ENCODE measurements around the gene AMH.
"Not testable (repeated sequence)": the region's sequence is repeated elsewhere in the genome, so short reads cannot be mapped to it uniquely, and the experiment has no call there.

Gene AMH

GRCh38 chr19:2271234-2272103 is 22.3 kb downstream of the AMH start:
- DNase-seq = no peak

DNA sequence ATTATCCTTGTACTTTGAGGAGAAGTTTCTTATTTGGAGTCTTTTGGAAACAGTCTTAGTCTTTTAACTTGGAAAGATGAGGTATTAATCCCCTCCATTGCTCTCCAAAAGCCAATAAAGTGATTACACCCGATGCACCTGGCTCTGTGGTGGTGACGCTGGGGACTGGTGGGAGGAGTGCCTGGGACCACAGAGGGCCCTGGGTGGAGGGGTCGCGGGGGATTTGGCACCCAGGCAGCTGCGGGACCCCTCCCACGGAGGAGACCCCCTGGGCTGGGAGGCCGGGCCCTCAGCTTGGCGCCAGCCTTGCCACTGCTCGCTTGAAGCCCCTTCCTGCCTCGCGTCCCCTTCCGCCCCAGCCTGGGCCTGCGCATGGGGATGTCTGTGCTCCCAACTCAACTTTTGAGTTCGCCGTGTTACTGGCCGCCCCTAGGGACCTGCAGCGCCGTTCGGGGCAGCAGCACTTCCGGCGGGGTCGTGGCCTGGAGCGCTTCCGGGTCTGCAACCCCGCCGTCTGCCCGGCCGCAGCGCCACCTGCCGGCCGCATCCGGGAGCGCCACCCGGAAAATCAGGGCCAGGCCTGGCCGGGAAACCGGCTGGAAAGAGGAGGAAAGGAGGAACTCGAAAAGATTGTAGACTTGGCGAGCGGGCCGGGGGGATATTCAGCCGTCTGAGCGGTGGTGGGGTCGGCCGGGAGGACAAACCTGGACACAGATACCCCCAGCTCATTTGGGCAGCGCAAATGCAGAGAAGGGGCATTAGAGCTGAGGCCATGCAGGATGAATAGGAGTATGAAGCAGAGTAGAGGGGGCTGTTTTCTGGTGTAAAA is 24.4 kb downstream of the AMH start:
- peak; percentile 37 for DNase-seq

DNA sequence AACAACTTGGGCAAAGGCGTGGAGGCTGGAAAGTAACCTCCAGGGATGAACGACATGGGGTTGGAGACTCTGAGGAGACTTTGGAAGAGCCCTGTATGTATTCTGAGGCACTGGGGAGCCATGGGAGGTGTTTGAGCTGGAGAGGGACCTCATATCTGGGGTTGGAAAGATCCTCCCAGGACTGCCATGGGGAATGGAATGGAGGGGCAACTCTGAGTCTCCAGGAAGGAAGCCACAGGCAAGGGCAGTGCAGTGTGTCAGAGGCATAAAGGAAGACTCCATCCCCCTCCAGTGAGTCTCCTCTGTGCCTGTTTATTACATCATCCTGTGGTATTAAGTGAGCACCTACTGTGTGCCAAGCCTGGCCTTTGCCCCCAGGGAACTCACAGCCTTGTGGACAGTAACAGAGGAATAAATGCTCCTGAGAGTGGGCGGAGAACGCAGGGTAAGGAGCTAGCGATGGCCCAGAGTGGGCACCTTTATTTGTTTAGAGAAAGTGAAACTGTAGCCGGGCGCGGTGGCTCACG is 25.1 kb downstream of the AMH start:
- DNase-seq = no peak

DNA sequence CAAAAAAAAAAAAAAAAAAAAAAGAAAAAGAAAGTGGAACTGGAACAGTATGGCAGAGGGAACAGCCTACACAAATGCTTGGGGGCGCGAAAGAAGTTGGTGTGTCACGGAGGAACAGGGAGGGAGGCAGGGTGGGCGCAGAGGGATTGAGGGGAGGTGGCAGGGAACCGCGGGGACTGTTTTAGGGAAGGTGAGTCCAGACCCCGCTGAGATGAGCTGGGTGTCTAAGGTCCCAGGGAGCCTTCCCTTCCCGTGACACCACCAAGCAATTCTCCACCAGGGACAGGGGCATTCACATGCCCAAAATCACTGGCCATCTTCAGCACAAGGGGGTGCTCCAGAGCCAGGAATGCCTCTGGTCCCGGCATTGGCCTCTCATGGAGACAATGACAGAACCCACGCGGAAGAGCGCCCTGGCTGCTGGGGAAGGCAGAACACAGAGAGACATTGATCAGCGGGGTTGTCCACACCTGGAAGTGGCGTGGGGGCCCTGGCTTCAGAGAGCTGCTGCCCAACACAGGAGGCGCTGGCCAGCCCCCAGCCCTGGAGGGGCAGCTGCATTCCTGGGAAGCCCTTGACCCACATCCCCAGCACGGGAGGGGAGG is 25.9 kb downstream of the AMH start:
- no peak for DNase-seq

DNA sequence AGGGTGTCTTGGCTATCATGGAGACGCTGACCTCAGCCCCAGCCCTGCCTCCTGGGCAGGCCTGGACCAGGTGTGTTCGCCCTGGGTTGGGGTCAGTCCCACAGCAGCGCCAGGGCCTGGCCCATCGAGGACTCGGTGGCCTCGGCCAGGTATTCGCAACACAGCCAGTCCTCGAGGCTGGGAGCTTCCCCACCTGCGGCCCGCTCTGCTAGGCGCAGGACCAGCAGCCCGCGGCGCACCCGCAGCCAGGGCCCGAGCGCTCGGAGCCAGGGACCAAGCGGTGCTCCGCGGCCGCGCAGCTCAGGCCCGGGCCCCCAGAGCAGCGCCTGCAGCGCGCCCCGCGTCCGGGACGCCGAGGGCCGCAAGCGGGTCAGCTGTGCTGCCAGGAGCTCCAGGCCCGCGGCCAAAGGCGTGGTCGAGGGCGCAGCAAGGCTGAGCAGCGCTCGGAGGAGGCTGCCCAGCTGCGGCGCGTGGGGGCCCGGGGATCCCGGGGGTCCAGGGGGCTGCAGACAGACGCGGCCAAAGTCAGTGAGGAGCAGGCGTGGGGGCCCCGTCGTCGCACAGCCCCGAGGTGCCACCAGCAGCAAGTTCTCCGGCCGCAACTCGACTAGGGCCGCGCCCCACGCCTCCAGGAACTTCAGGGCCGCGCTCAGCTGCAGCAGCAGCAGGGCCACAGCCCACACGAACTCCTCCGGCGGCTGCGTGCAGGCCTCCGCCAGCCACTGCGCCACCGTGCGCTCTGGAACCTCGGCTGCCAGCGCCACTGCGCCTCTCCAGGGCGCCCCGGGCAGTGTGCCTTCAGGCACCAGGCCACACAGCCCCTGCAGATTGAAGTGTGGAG is 26.7 kb downstream of the AMH start:
- DNase-seq = no peak

- DNase-seq = no peak
These were observed 27.4 kb downstream of the AMH start for GRCh38 chr19:2276429-2276986.

DNA sequence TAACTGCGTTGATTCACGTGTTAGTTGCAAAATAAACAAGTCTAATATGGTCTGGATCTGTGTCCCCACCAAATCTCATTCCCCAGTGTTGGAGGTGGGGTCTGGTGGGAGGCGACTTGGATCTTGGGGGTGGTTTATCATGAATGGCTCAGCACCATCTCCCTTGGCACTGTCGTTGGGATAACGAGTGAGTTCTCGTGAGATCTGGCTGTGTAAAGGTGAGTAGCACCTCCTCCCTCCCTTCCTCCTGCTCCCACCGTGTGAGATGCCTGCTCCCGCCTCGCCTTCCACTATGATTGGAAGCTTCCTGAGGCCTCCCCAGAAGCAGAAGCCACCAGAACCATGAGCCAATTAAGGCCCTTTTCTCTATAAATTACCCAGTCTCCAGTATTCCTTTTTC is 28.0 kb downstream of the AMH start:
- no peak for DNase-seq

GRCh38 chr19:2278459-2279158 is 29.5 kb downstream of the AMH start:
- no peak for DNase-seq

- no peak for DNase-seq
These were observed 31.6 kb downstream of the AMH start for GRCh38 chr19:2280633-2281264.

- not testable (repeated sequence) for DNase-seq
These were observed 32.3 kb downstream of the AMH start for GRCh38 chr19:2281265-2282061.

DNA sequence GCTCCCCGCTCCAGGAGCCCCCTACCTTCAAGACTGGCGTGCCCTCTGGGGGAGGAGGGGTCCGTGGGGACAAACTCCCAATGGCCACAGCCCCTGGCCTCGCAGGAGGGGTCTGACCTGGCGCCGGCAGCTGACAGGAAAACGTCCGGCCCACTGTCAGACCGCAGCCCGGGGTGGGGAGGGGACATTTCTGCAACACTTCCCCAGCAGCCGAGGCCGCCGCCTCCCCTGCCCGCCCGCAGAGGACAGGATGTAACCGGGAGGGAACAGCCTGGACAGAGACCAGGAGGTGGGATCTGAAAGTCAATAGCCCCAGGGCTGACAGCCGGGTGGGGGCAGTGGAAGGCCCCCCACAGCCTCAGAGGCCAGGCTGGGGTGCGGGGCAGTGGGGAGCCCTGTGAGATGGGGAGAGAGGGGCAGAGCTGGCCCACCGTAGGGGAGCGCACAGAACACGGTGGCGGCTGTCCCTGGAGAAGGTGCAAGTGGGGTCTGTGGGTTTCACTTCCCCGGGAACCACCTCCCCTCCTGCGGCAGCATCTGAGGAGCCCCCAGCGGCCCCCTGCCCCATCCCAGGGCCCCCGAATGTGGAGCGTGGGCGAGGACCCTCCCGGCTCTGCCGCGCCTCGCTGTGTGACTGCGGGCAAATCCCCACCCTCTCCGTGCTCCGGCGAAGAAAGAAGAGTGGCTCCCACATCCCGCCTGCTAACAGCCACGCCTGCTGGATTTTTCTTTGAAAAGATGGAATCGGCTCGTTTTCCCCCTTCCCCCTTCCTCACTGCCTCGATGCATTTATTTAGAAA is 33.1 kb downstream of the AMH start, which contains the start of gene PEAK3:
PEAK3 (minus strand) TSS at position 114 of the 800 bp plus-strand sequence. CDS start 1,244 bp downstream, outside the sequence.
- DNase-seq = no peak

- DNase-seq = no peak
These were observed 33.7 kb downstream of the AMH start for GRCh38 chr19:2282862-2283237.

- DNase-seq = no peak
These were observed 34.8 kb downstream of the AMH start for GRCh38 chr19:2283835-2284507.

- no peak for DNase-seq
These were observed 37.4 kb downstream of the AMH start for GRCh38 chr19:2286402-2287140.

DNA sequence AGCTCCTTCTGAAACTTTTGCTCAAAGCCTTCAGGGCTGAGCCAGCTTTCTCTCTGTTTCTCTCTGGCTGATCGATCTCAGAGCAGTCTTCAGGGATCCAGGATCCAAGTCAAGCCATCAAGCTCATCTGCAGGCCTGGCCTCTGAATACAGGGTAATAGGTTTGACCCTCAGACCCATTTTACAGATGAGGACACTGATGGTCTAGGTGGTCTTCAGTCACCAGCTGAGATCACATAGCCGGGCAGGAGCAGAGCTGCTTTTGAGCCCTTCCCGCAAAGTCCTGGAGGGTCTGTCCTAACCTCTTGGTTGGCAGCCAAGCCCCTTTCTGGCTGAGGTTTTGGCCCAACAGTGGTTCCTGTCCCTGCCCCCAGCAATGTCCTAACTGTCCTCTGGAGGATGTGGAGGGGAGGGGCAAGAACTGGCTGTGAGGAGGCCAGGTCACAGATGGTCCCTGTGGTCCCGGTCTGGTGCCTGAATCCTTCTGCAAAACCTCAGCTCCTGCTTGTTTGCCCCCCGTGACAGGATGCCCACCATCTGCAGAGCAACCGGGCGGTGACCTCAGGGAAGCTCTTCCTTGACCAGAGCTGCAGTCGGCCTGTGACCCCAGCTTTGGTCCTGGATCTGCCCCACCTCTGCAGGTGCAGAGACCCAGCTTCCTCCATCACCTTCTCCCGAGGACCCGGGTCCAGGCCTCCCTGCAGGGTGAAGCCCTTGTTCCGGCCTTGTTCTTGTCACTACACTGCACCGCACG is 38.6 kb downstream of the AMH start:
- DNase-seq = no peak

DNA sequence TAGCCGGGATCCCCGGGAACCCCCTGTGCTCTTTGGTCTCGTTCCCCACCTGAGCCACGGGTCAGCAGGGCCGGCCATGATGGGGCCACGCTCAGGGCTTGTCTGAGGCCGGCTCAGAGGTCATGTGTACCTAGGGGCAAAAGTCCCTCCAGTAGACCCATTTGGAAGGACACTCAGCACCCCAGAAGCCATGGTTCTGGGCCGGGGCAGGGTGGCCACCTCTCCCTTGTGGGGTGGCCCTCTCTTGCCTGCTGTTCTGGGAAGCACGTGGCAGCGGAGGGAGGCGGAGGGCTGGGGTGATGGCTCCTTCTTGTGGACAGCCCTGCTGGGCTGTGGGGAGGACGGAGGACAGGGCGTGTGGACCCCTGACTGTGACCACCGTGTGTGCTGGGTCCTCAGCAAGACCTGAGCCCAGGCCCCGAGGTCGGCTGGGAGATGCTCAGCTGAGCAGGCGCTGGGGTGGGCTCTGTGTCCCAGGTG is 39.3 kb downstream of the AMH start:
- no peak for DNase-seq

Data from NCI-H510A (cell line).